ENCODE measurements around the gene CYGB.
A peak's percentile ranks its signal among the peaks of the same experiment; 100 is the strongest.
"Not testable (repeated sequence)": the region's sequence is repeated elsewhere in the genome, so short reads cannot be mapped to it uniquely, and the experiment has no call there.

The CYGB gene

GRCh38 chr17:76524598-76525512 lies 12.7 kb downstream of the CYGB start:
- DNase-seq (ENCODE audit: low read depth in 2 of 2, low spot score in 1 of 2) = no peak

DNA sequence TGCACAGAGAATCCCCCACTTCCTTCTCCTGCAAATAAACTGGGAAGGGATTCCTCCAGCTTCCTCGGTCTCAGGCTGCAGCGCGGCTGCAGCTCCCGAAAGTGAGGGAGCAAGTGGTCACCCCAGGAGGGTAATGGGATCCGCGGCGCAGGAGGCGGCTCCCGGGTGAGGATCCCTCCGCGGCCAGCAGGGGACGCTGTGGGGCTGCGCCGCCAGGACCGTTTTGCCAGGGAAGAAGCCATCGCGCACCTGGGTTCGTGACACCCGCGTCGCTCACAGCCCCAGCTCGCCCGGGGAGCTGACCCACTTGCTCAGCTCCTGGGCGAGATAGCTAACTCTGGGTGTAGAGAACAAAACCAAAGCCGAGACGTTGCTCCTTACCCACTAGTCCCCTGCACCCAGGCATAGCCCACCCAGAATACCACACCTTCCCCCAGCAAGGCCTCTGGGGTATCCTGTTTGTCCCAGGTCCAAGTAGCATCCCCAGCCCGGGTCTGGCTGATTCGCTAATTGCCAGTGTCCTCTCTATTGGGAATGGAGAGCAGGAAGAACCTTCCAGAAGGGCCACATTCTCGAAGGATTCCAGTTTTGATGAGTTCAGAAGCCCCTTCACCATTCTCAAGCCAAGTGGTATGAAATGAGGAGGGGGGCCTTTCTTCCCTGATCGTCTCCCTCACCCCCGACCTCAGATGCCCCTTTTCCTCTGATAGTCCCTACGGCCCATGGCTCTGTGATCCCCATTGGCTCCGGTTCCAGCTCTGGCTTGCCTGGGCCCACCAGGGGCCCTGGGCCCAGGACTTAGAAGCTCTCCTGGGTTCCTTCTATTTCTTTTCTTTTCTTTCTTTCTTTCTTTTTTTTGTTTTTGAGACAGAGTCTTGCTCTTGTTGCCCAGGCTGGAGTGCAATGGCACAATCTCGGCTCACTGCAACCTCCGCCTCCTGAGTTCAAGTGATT lies 14.1 kb downstream of the CYGB start:
- DNase-seq (ENCODE audit: low read depth in 2 of 2, low spot score in 1 of 2) = peak; percentile 52 to 62

DNA sequence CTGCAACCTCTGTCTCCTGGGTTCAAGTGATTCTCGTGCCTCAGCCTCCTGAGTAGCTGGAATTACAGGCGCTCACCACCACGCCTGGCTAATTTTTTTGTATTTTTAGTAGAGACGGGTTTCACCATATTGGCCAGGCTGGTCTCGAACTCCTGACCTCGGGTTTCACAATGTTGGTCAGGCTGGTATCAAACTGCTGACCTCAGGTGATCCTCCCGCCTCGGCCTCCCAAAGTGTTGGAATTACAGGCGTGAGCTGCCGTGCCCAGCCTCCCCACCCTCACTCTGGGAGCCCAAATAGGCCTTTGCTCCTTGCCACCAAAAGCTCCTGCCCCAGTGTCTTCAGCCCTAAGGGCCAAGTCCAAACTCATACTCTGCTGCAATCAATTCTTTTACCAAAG lies 15.8 kb downstream of the CYGB start:
- not testable (repeated sequence) for DNase-seq (ENCODE audit: low read depth in 2 of 2, low spot score in 1 of 2)

- DNase-seq (ENCODE audit: low read depth in 2 of 2, low spot score in 1 of 2) = no peak
Measured at GRCh38 chr17:76521262-76521661, 16.2 kb downstream of the CYGB start.

DNA sequence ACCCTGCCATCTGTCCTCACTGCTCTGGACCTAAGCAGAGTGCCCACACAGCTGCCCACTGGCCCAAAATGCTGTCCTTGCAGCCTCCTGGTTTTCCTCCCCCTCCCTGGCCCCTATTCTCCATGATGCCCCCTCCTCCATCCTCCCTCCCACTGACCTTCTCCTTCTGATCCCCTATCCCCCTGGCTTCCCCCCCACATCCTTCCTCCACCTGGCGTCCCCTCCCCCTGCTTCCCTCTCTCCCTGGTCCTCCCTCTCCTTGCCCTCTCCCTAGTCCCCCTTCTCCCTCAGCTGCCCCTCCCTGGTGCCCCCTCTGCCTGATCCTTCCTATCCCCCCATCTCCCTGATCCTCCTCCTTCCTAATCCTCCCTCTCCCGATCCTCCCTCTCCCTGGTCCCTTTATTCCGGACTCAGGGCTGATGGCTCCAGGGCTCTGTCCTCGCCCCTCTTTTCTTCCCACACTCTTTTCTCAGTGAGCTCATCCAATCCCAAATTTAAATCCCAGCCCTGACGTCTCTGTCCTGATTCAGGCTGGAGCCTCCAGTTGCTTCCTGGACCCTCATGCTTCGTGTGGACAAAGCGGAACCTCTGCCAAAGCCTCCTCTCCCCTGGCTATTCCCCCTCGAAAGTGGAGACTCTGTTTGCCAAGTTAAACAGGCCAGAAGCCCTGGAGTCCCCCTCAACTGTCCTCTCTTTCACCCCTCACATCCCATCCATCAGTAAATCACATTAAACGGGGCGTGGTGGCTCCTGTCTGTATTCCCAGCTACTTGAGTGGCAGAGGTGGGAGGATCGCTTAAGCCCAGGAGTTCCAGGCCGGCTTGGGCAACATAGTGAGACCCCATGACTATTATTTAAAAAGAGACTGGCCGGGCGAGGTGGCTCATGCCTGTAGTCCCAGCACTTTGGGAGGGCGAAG lies 18.2 kb downstream of the CYGB start:
- no peak for DNase-seq (ENCODE audit: low read depth in 2 of 2, low spot score in 1 of 2)

- DNase-seq (ENCODE audit: low read depth in 2 of 2, low spot score in 1 of 2) = no peak
Measured at GRCh38 chr17:76517638-76518038, 19.9 kb downstream of the CYGB start.

- DNase-seq (ENCODE audit: low read depth in 2 of 2, low spot score in 1 of 2) = peak; percentile 44 to 76
Measured at GRCh38 chr17:76515274-76515949, 22.1 kb downstream of the CYGB start.

DNA sequence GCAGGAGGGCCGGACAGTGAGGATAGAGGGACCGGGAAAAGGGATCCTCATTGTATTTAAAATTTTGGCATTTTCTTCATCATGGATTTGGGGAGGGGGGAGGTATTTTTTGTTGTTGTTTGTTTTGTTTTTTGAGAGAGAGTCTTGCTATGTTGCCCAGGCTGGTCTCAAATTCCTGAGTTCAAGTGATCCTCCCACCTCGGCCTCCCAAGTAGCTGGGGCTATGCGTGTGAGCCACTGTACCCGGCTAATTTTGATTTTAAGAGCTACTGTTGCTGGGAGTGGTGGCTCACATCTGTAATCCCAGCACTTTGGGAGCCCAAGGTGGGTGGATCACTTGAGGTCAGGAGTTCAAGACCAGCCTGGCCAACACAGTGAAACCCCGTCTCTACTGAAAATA lies 23.2 kb downstream of the CYGB start:
- DNase-seq (ENCODE audit: low read depth in 2 of 2, low spot score in 1 of 2) = not testable (repeated sequence)

- DNase-seq (ENCODE audit: low read depth in 2 of 2, low spot score in 1 of 2) = no peak
Measured at GRCh38 chr17:76513306-76513692, 24.2 kb downstream of the CYGB start.

- no peak for DNase-seq (ENCODE audit: low read depth in 2 of 2, low spot score in 1 of 2)
Measured at GRCh38 chr17:76512366-76513305, 24.9 kb downstream of the CYGB start.

DNA sequence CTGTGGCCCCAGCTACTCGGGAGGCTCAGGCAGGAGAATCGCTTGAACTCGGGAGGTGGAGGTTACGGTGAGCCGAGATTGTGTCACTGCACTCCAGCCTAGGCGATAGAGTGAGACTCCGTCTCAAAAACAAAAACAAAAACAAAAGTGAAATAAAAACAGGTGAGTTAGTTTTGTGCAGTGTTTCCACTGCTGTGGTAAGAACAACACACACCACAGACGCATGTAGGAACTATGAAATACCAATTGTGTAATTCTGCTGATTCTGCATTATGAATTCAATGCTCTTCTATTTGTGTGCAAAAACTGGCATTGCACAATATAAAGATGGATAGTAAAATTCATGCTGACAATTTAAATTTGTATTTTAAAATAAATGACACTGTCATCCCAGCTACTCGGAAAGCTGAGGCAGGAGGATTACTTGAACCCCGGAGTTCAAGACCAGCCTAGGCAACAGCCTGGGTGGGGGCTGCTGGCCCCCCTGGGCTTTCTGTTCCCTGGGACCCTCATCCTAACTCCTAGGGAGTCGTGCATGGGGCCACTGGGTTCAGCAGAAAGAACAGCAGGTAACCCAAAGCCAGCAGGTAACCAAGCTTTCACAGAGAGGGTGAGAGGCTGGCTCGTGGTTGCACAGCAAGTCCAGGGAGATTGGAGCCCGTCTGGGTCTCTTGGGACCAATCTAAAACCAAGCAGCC lies 25.7 kb downstream of the CYGB start:
- no peak for DNase-seq (ENCODE audit: low read depth in 2 of 2, low spot score in 1 of 2)

GRCh38 chr17:76510831-76511244 lies 26.7 kb downstream of the CYGB start:
- no peak for DNase-seq (ENCODE audit: low read depth in 2 of 2, low spot score in 1 of 2)

- not testable (repeated sequence) for DNase-seq (ENCODE audit: low read depth in 2 of 2, low spot score in 1 of 2)
Measured at GRCh38 chr17:76508472-76509063, 28.9 kb downstream of the CYGB start.

GRCh38 chr17:76506408-76507345 lies 30.8 kb downstream of the CYGB start:
- peak; percentile 69 to 90 for DNase-seq (ENCODE audit: low read depth in 2 of 2, low spot score in 1 of 2)

DNA sequence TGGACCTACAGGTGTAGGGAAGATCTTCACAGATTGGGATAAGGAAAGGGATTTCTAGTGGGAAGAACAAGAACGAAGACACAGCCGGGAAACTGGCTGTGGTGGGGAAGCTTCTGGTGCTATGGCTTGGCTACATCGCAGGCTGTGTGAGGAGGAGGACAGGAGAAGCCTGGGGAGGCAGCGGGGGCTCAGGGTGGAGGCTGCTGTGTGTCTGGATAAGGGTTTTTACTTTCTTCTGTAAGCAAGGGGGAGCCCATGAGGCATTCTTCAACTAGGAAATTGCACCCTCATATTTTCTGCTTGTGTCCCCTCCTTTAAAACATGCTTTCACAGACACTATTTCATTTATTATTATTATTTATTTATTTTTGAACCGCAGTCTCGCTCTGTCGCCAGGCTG lies 33.4 kb downstream of the CYGB start:
- no peak for DNase-seq (ENCODE audit: low read depth in 2 of 2, low spot score in 1 of 2)

DNA sequence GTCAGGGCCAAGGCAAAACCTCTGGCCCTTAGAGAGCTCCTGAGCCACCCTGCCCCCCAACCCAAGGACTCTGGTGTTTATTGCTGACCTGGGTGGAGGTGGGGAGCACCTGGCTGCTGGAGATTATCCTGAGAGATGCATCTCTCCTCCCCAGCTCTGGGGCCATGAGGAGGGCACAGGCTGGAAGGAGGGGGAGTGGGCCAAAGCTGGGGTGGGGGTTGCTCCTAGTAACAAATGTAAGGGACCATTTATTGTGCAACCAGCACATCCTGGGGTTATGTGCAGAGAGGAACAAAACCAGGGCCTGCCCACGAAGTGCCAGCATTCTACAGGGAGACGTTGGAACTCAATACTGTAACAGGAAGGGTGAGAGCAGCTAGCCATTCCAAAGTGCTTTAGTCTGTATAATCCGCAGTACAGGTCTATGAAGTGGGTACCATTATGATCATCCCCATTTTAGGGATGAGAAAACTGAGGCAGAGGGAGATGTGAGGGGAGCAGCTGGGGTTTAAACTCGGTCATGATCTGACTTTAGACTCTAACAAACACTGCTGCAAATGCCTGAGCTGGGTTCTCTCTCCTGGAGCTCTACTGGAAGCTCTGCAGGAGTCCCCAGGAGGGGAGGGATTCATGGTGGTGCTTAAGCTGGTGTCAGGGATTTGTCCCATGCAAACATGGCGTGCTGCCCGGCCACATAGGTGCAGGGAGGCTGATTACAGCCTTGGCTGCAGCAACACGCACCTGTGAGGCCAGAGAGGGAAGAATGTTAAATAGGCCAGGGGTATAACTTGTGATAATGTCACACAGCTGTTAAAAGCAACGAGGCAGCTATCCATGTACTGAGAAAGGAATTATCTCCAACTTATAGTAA lies 34.9 kb downstream of the CYGB start:
- DNase-seq (ENCODE audit: low read depth in 2 of 2, low spot score in 1 of 2) = no peak

Measured in stimulated activated CD8-positive, alpha-beta memory T cell treated with anti-CD3 and anti-CD28 coated beads, Interleukin-4, amount 100 ng/mL, for 4 hours (primary cell).